ENCODE measurements around the gene AMBRA1.

The AMBRA1 gene

GRCh38 chr11:46369458-46370152, 224.2 kb downstream of the AMBRA1 start:
- DNase-seq (ENCODE audit: low read depth in 2 of 2): no peak

GRCh38 chr11:46367916-46368267, 225.9 kb downstream of the AMBRA1 start:
- DNase-seq (ENCODE audit: low read depth in 2 of 2): no peak

- DNase-seq (ENCODE audit: low read depth in 2 of 2): peak; percentile 49 to 56
Observed at GRCh38 chr11:46367244-46367915, 226.4 kb downstream of the AMBRA1 start.

- no peak for DNase-seq (ENCODE audit: low read depth in 2 of 2)
Observed at GRCh38 chr11:46366661-46367161, 227.1 kb downstream of the AMBRA1 start.

- no peak for DNase-seq (ENCODE audit: low read depth in 2 of 2)
Observed at GRCh38 chr11:46366260-46366659, 227.6 kb downstream of the AMBRA1 start.

GRCh38 chr11:46364791-46365190, 229.0 kb downstream of the AMBRA1 start:
- no peak for DNase-seq (ENCODE audit: low read depth in 2 of 2)

GRCh38 chr11:46364056-46364455, 229.8 kb downstream of the AMBRA1 start:
- no peak for DNase-seq (ENCODE audit: low read depth in 2 of 2)

- no peak for DNase-seq (ENCODE audit: low read depth in 2 of 2)
Observed at GRCh38 chr11:46363455-46364005, 230.3 kb downstream of the AMBRA1 start.

- DNase-seq (ENCODE audit: low read depth in 2 of 2): no peak
Observed at GRCh38 chr11:46363031-46363407, 230.8 kb downstream of the AMBRA1 start.

- DNase-seq (ENCODE audit: low read depth in 2 of 2): no peak
Observed at GRCh38 chr11:46362156-46363030, 231.4 kb downstream of the AMBRA1 start.

GRCh38 chr11:46361283-46362155, 232.3 kb downstream of the AMBRA1 start:
- no peak for DNase-seq (ENCODE audit: low read depth in 2 of 2)

- no peak for DNase-seq (ENCODE audit: low read depth in 2 of 2)
Observed at GRCh38 chr11:46360878-46361277, 232.9 kb downstream of the AMBRA1 start.

GRCh38 chr11:46359953-46360352, 233.9 kb downstream of the AMBRA1 start:
- DNase-seq (ENCODE audit: low read depth in 2 of 2): no peak

- DNase-seq (ENCODE audit: low read depth in 2 of 2): no peak
Observed at GRCh38 chr11:46357483-46357936, 236.3 kb downstream of the AMBRA1 start.

GRCh38 chr11:46356924-46357482, 236.8 kb downstream of the AMBRA1 start:
- DNase-seq (ENCODE audit: low read depth in 2 of 2): no peak

GRCh38 chr11:46353698-46354097, 240.1 kb downstream of the AMBRA1 start:
- peak in 1 of 2 donors; percentile 43 for DNase-seq (ENCODE audit: low read depth in 2 of 2)

GRCh38 chr11:46352063-46352841, 241.6 kb downstream of the AMBRA1 start:
- DNase-seq (ENCODE audit: low read depth in 2 of 2): peak; percentile 47 to 63

GRCh38 chr11:46351606-46352005, 242.2 kb downstream of the AMBRA1 start:
- DNase-seq (ENCODE audit: low read depth in 2 of 2): no peak

- DNase-seq (ENCODE audit: low read depth in 2 of 2): no peak
Observed at GRCh38 chr11:46351148-46351547, 242.7 kb downstream of the AMBRA1 start.

- DNase-seq (ENCODE audit: low read depth in 2 of 2): no peak
Observed at GRCh38 chr11:46350695-46351094, 243.1 kb downstream of the AMBRA1 start.
